Kasumi-1 (cell line): ENCODE results near the gene MEP1B.
"Not testable (repeated sequence)": the region's sequence is repeated elsewhere in the genome, so short reads cannot be mapped to it uniquely, and the experiment has no call there.

Source experiments
- DNase-seq, 2 experiments: peaks; one replicate each; lab custom pipeline; 2025; lab: John Stamatoyannopoulos, UW

The MEP1B gene

DNA sequence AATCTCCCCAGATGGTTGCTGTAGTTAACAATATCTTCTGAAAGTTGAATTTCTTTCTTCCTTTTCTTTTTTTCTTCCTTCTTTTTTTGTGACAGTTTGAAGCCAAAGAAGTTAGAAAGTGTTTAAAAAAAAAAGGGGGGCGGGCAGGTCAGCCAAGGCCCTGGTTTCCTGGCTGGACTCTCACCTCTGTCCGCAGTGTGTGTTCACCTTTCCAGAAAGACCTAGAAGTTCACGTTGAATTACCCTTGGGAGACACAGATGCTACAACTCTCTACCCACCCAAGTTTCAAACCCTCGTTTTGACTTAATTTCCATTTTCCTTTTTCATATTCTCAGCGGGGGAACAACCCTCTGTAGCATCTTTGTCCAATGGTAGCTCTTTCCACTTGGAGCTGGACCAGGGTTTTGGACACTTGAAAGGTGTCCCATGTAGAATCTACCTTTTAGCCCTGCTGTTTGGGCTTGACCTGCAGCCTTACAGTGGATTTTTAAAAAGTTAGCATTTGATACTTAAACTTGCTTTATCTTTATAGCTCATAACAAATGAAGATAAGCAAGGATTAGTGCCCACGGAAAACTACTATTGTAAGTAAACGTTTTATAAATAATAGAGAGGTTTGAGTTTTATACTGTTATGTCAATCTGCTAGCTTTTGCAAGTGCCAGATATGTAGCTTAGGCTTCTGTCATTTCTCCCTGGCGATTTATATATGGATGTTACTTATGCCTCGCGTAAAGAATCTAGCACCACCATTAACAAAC is 20.0 kb downstream of the MEP1B start:
- no peak for DNase-seq

DNA sequence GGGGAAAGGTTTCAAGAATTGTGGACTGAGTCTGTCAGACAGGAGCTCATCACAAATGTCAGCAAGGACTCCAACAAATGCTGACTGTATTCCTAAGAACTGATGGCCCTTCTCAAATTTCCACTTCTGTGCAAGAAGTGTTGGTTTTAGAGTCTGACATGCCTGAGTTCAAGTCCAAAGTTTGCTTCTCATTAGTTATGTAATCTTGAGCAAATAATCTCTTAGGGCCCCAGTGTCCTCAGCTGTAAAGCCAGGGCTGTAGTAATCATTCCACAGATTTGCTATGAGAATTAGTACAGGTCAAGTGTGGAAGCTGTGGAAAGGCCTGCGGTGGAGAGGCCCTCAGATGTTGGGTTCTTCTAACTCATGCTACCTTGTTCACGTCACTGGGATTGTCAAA is 23.9 kb downstream of the MEP1B start:
- DNase-seq, result no peak

DNA sequence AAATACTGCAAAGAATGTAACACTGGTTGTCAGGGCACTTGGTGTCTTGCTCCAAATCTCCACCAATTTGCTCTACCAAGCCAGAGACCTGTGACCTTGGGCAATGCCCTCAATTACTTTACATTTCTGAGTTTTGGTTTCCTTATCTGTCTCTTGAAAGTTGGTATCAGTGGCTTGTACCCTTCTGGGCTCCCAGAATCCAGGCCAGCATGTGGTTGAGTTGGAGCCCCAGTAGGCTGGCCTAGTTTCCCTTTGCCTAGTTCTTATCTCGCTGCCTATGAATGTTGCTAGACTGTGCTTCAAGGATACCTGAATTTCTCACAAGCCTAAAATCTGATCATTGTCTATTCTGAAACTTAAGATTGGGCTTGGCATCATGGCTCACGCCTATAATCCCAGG is 26.6 kb downstream of the MEP1B start:
- no peak for DNase-seq

DNA sequence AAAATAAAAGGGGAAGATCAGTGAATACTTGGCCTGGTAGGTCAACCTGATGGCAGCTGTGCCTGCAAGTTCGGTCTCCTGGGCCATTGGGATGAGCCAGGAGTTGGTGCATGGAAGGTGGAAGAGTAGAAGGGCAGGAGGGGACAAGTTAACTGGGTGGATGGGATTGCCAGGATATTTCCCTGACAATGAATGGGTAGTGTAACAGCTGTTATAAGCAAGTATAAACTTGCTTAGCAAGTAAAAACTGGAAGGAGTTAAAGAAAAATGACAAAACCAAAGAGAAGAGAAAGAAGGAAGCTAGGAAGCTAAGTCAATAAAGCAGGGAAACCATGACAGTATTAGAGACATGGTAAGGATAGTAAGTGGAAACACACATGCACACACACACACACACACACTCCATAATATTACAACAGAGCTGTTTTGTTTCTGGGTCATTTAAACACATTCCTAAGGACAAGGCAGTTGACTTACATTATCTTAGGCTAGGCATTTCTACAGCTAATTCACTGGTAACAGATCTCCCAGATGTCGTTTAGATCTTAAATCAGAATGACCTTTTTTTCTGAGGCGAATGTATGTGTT is 29.7 kb downstream of the MEP1B start:
- no peak for DNase-seq

DNA sequence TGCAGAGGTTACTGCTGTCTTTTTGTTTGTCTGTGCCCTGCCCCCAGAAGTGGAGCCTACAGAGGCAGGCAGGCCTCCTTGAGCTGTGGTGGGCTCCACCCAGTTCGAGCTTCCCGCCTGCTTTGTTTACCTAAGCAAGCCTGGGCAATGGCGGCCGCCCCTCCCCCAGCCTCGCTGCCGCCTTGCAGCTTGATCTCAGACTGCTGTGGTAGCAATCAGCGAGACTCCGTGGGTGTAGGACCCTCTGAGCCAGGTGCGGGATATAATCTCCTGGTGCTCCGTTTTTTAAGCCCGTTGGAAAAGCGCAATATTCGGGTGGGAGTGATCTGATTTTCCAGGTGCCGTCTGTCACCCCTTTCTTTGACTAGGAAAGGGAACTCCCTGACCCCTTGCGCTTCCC is 43.5 kb downstream of the MEP1B start:
- DNase-seq, result not testable (repeated sequence)

DNA sequence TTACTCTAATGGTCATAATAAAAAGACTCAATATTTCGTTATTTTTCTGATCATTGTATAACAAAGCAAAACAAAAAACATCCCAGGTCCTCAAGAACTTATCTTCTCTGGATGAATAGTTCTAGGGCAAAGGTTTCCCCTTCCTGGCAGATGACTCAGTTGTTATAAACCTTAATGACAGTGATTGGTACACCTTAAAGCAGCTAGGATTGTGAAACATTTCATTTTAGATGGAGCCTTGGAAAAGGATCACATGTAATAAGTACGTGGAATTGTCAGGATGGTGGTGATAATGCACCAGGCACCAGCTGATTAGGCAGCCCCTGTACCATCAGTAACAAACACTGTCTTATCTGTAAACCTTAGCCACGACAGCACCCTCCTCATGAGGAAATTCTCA is 47.2 kb downstream of the MEP1B start:
- no peak for DNase-seq

DNA sequence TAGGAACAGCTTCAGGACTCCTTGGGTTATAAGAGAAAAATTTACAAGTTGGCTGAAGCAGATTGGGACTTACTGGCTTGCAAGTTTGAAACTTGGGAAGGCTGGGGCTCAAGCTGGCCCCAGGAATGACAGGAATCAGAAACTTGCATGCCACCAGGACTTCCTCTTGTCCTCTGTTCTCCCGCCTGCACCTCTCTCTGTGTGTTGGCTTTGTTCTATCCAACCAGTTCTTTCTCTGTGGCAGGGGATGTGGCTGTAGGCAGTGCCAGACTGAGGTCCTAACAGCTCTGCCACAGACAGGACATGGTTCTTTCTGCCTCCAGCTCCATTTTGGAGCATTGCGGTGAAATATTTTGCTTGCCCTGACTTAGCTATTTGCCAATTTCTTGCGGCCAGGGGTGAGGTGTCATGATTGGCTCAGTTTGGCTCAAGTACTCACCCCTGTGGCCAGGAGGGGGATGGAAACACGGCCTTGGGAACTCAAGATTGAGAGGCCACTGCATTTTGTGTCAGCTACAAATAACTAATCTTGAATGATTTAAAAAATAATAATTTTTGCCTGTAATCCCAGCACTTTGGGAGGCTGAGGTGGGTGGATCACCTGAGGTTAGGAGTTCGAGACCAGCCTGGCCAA is 48.9 kb downstream of the MEP1B start:
- DNase-seq, result no peak

DNA sequence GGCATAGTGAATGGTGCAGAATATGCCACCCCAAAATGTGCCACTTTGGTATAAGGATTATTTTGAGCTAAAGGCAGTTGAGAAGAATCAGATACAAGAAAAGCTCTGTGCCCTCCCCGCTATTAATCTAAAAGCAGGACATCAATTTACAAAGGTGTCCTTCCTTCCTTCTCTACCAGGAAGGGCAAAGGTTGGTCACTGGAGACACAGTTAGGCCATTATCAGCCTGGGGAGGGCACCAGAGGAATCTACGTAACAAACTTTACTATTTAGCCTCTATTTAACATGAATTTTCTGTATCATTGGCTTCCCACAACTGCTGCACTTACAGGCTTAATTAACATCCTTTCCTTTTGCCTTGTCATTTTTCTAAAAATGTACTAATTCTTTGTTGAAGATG is 52.6 kb downstream of the MEP1B start:
- DNase-seq, result no peak

DNA sequence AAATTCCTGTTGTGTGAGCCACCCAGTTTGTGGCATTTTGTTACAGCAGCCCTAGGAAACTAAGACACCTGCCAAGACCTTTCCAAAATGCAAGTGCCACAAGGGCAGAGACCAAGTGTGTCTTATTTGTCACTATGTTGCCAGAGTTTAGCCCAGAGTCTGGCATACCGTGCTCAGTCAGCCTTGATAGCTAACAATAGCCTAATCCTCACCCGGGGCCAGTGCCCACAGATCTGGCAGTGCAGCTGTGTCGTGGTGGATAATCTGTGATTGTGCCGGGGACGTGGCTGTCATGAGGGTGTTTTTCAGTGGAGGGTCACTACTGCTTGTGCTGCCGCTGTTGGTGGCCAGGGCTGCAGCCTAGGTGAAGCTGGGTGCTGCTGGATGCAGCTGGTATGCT is 53.5 kb downstream of the MEP1B start:
- DNase-seq, result no peak

DNA sequence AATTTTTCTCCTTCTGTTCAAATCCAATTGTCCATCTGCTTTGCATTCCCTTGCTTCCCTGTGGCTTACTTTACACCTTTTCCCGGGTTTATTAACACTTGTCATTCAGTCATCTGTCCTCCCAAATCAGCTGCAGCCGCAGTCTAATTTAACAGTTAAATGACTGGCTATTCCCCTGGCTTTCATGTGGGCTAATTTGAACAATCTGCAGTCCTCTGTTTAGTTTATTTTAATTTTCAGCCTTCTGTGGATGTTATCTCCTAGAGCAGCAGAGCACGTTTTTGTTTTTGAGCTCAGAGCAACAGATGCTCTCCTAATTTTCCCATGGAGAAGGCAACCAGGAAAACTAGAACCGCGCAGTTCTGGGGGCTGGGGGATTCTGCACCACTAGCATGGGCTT is 55.0 kb downstream of the MEP1B start:
- no peak for DNase-seq

DNA sequence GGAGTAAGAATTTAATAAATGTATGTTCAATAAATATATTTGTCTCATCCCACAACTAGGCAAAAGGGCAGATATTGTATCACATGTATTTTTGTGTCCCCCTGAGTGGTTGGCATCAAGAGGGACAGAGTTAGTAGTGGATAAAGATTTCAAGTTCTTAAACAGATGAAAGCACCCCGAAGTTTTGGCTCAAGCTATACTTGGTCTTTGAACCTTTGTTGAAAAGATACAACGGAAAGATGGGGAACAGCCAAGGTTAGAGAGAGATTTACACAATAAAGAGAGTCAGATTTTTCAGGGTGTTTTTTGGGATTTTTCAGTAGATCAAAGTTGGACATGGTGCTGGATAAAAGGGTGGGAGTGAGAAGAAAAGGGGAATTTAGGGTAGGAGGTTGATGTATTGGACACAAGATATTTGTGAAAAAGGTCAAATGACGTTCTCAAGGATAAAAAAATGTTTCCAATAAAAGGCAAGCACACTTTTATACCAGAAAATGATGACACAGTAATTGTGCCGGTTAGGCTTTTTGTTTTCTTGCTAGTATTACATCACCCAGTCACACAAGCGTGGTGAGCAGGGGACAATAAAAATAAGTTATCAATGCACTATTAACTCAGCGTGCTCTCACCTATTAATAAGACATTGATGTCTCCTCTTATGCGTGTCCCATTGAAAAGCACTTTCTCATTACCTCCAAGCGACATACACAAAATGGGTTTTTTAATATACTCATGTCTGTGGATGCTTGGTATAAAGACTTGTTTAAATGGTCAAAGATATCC is 59.5 kb downstream of the MEP1B start:
- no peak for DNase-seq

DNA sequence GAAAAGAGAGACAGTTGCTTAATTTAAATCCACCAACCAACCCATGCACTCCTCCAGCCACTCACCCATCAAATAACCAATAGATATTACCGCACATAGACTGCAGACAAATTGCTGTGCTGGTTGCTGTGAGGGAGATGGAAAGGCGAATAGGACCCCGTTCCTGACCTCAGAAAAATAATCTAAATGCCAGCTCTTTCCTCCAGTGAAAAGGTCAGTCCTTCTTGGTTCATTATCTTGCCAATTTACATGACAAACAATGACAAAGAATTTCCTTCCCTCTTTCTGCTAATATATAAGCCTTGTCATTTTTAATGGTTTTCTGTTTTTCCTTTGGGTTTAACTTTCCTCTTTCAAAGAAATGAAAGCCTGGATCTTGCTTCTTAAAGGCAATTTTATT is 61.6 kb downstream of the MEP1B start:
- DNase-seq, result no peak

DNA sequence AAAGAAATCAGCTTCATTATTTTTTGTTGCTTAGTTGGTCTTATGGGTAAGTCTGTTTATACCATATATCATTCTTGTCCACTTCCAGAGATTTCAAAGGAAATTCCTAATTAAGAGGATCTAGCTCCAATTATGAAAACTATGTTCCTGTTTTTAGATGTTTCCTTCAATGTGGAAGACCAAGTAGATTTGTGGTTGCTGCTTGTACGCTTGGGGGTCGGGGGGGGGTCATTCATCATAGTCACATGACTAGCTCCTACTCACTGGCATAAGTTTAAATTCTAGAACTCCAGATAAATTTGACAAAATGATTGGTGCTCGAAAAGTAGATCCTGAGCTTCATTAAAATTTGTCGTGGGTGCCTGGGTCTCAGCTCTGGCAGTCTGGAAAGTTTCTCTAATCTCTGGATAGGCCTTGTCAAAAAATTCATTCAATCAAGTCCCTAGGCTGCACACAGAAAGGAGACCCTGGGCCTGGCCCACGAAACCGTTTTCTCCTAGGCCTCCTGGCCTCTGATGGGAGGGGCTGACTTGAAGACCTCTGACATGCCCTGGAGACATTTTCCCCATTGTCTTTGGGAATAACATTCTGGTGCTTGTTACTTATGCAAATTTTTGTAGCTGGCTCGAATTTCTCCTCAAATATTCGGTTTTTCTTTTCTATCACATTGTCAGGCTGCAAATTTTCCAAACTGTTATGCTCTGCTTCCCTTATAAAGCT is 62.5 kb downstream of the MEP1B start:
- DNase-seq, result no peak

DNA sequence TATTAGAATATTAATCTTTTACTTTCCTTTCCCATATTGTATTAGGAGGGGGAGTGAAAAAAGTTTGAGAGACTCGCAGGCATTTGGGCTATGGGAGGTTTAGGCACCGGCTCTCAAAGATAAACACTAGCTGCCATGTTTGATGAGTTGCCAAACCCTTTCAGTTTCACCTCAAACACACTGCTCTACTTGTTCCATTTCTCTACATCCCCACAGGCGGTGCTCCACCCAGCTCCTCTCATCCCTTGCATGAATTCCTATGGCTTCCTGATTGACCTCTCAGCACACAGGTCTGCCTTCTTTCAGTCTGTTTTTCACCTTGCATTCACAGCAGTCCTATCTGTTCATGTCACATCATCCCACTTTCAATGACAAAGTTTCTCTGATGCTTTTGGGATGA is 65.7 kb downstream of the MEP1B start:
- DNase-seq, result no peak

DNA sequence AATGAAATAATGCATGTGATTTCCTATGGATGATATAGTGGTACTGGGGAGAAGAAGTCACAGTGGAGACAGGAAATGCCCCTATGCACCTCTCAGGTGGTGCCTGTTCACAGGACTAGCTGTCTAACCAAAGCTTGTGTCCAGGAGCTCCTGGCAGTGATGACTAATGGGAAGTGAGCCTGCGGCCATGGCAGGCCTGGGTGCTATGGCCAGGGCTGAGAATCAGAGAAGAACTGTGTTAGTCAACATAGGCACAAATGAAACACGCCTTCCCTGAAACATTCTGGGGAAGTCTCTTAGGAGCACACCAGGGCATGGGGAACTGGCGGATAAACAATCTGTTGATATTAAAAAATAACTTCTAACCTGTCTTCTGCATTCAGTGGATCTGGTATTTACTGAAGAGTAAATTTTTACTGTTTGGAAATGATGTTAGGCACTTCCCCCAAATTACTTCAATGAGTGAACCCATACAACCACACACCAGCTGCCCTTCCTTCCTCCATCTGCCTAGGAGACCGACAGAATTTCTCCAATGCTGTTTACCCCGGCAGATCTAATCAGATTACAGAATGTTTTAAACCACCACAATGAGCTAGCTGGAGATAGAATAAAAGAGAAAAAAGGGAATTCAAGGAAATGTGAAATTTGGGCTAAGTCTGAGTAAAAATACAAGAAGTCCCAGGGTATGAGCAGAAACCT is 67.4 kb downstream of the MEP1B start:
- peak; percentile 76 to 83 for DNase-seq

DNA sequence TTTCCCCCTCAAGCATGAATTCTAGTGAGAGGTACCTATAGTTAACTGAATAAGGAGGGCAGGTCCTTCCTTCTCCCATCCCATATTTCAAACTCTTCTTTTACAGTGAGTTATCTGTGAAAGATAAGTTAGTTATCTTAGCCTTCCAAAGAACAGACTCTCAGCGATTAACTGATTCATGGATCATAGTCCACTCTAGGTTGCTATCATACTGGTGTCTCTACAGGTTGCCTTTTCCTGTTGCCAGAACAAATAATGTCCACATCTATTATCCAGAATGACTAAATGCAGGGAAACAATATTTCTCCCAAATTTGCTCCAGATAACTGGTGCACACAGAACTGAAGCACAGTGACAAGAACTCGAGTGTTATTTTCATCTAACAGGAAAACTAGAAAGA is 68.3 kb downstream of the MEP1B start:
- no peak for DNase-seq

DNA sequence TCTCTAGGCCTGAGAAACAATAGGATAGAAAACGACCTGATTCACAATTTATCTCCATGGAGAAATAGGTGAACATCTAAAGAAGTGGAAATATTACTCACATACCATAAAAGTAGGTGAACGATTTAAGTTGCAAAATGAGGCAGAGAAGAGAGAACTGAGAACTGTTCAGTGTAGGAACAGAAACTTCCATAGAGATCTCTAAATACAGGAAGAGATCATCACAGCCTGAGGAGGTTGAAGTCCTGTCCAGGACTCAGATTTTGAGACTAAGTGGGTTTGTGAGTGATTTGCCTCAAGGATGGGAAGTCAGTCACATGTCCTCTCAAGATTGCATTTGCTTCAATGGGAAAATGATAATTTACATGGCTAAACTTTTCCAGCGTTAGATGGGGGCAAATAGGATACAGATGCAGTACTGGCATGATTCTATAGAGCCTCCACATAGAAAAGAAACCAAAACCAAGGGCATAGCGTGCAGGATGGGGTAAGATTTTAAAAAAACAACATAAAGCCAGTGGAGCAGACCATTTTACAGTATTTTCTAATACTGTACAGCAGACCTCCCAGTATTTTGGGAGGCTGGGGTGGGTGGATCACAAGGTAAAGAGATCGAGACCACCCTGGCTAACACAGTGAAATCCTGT is 68.8 kb downstream of the MEP1B start:
- no peak for DNase-seq

DNA sequence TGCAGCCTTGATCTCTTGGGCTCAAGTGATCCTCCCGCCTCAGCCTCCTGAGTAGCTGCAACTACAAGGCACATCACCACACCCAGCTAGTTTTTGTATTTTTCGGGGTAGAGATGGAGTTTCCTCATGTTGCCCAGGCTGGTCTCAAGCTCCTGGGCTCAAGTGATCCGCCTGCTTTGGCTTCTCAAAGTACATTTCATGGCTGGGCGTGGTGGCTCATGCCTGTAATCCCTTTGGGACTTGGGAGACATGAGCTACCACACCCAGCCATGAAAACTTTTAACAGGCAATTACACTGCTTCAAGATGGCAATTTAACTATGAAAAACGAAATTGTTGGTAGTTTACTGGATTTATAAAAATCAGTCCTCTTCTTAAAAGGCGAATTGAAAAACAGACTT is 69.7 kb downstream of the MEP1B start:
- DNase-seq, result no peak

DNA sequence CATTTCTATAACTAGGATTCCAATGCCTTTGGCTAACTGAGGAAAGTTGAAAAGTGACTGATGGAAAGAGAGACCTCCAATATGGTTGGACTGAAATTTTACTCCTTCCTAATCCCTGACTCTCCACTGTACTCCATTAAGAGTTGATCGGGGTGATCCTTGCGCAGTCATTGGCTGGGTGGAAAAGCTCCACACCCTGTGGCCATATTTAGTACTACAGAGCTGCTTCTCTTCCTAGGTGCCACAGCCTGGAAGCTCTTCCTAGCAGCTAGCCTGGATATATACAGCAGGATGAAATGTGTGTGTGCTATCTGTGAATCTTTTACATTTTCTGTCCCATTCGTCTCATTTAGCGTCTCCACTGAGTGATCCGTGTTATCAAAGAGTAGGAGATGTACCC is 71.2 kb downstream of the MEP1B start:
- peak in 1 of 2 experiments; percentile 10 for DNase-seq

DNA sequence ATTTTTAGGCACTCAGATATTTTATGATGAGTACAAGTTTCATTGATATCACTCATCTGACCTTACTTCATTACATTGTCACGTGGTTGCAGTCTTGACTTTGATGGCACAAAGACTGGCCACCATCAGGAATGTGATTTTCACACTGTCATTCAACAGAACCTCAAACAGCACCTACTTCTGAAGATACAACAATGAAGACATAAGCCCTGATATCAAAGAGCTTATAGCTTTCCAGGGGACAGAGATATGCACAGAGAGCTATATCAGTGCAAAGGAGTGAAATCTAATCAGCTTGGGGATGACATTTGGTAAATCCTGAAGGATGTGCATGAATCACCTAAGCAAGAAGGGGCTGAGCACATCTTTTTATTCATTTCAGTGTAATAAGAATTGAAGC is 72.3 kb downstream of the MEP1B start:
- no peak for DNase-seq

DNA sequence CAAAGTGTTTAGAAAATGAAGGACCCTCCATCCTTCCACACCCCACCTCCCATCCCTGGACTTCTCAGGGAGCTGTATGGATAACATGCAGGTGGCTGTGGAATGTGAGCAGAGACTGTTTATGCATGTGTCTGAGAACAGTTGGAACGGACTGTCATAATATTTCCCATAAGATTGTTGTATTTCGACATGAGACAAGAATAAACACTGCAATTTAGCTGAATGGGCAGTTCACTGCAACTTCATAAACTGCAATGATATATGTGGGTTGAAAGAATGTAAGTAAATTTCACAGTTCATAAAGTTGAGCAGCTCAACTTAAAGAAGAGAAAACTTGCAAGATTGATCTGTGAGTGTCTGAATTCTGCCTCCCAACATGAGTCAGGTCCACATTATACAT is 74.6 kb downstream of the MEP1B start:
- no peak for DNase-seq
